Kidney glomerular epithelial cell (primary cell): ENCODE results near the gene ZNF184.
"Not testable (repeated sequence)": the region's sequence is repeated elsewhere in the genome, so short reads cannot be mapped to it uniquely, and the experiment has no call there.

Experiments used
- DNase-seq: peaks from one replicate; lab custom pipeline; 2025; lab: John Stamatoyannopoulos, UW

ZNF184 gene

DNA sequence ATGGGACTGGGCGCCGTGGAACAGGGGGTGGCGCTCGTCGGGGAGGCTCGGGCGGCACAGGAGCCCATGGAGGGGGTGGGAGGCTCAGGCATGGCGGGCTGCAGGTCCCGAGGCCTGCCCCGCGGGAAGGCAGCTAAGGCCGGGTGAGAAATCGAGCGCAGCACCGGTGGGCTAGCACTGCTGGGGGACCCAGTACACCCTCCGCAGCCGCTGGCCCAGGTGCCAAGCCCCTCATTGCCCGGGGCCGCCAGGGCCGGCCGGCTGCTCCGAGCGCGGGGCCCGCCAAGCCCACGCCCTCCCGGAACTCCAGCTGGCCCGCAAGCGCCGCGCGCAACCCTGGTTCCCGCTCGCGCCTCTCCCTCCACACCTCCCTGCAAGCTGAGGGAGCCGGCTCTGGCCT, 48.1 kb downstream of the ZNF184 start:
- not testable (repeated sequence) for DNase-seq

DNA sequence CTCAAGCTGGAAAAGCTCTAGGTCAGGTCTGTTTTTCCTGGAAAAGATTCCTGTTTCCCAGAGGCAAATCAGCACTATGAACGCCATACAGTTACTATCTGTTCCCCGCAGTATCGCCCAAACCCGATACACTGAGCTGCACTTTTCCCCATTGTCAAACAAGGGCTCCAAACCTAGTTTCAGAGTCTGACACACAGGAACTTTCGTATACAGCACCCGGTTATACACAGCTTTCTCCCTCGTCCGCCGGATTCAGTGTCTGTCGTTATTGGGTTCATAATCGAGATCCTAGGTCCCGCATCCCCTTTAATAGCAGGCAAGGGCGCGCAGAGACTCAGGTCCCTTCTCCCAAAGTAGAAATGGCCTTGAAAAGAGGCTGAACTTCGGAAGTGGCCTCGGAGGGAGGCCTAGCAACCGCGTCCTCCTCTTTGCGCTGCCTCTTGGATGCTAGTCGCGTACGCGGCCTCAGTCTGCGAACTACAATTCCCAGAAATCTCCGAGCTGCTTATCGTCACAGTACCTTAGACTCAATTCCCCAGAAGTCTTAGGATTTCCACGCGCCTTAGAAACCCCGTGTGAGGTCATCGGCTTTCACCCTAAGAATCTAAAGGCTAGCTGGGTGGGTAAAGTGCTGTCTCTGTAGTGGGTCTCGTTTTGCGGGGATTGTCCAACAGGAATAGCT, 50.1 kb downstream of the ZNF184 start:
- no peak for DNase-seq

DNA sequence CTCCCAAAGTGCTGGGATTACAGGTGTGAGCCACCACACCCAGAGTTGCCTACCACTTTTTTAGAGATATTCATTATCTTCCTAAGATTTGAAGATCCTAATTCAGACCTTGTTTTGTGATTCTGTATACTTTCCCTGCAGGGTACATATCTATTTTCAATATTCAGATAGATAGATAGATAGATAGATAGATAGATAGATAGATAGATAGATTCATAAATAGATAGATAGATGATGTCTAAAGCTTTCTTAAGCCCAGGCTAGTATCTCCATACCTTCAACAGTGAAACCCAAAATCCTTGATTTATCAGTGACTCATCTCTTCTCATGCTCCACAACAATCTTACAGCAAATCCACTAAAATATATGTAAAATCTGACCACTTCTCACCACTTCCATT, 53.5 kb downstream of the ZNF184 start:
- no peak for DNase-seq

DNA sequence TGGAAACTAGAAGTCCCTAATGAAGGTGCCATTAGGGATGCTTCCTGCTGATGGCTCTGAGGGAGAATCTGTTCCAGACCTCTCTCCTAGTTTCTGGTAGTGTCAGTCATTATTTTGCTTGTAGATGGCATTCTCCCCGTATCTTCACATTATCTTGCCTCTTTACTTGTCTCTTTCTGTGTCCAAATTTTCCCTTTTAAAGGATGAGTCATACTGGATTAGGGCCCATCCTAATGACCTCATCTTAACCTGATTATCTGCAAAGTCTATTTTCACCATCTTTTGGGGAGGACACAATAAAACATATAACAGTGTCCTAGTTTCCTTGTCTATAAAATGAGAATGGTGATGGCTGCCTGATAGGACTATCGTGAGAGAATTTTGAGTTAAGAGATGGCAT, 57.0 kb downstream of the ZNF184 start:
- DNase-seq, result no peak

DNA sequence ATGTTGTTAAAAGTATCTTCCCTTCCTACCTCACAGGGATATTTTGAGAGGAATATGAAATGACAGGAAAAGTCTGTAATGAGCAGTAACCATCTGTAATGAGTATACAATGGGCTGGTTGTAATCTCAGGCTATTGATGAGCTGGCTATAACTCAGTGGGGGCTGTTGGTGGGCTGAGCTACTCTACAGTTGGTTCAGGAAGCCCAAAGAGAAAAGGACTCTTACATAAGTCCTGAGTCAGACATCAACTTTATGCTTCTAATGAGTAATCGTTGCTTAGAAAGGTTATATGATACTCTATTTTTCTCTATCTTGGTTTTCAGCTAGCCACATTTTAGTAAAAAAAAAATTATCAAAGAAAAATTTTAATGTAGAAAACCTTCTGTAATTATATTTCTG, 57.9 kb downstream of the ZNF184 start:
- no peak for DNase-seq

DNA sequence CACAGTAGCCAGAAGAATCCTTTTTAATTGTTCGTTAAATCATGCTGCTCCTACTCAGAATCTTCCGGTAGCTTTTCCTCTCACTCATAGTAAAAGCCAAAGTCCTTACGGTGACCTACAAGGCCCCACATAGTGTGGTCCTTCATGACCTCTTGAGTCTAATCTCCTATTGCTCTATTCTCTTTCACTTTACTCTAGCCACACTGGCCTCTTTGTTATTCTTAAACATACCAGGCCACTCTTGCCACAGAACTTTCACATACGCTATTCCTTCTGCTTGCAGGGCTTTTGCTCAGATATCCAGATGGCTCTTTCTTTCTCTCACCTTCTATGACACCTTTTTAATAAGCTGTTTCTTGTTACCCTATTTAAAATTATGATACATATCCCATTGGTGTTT, 58.6 kb downstream of the ZNF184 start:
- no peak for DNase-seq

DNA sequence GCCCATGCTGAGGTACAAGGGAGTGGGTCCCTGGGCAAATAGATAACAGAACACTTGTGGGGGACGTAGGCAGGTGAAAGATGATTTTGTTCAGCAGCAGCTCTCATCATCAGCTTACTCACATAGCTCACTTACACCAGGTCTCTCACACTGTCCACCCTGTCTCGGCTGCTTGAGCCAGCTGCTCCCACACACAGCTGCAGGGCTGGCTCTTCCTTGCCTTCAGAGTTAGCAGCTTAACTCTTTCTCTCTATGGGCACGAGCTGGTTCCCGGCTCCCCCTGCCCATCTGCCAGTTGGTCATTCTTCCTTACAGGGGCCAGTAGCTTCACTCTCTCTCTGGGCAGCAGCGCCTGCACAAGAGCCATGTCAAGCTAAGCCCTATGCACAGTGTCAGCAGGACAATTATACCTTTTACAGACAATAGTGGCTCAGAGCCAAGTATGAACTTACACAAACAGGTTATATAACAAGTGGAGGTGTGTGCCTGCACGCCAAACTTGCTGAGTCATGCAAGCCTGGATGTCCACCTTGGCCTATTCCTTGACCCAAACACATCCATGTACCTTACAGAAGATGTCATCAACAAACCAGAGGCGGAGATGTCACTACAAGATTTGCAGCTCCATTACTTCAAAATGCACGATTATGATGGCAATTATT, 65.6 kb downstream of the ZNF184 start:
- no peak for DNase-seq

DNA sequence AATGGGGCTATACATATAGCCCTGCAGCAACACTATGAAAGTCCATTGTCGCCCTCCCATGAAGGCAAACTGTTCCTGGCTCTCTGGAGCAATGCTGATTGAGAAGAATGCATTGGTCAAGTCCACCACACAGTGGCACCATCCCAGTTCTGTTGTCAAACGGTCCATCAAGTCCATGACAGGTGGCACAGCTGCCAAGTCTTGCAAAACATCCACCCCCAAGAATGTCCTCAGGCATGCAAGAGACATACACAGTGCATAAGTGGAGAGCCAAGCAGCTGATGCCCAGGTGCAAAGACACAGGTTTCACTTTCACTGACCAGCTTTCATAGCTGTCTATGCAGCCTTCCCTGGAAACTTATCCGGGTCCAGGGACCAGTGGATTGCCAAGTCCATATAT, 66.8 kb downstream of the ZNF184 start:
- DNase-seq, result no peak

DNA sequence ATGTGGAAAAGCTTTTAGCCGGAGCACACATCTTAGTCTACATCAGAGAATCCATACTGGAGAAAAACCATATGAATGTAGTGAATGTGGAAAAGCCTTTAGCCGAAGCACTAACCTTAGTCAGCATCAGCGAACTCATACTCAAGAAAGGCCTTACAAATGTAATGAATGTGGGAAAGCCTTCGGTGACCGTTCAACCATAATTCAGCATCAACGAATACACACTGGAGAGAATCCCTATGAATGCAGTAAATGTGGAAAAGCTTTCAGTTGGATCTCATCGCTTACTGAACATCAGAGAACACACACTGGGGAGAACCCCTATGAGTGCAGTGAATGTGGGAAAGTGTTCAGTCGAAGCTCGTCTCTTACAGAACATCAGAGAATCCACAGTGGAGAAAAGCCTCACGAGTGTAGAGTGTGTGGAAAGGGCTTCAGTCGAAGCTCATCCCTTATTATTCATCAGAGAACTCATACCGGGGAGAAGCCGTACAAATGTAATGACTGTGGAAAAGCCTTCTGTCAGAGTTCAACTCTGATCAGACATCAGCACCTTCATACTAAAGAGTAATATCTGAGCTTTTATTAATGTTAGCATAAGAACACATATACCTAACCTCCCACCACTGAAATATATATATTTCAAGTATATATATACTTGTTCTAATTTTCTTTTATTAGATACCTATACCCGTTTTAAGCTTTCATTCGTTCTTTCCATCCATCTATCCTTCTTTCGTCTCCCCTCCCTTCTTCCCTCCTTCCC, 71.8 kb downstream of the ZNF184 start:
- DNase-seq, result no peak
